NCI-H2081 treated with DMSO at 0.1 percent for 48 hours (cell line): ENCODE data around the gene COL4A2.

Experiments
- DNase-seq: peaks from one replicate; lab custom pipeline; 2025; lab: John Stamatoyannopoulos, UW

Gene COL4A2

GRCh38 chr13:110306960-110307766 is at the start of gene COL4A2, which contains the start of gene COL4A1:
Gene COL4A2 (plus strand): TSS chr13:110307284. CDS start chr13:110307904, 620 bp downstream.
Gene COL4A1 (minus strand): TSS chr13:110307157. CDS start chr13:110307027, 130 bp downstream.
- no peak for DNase-seq

GRCh38 chr13:110257408-110257807 is 49.7 kb upstream of the COL4A2 start:
- no peak for DNase-seq

- DNase-seq = no peak
Measured at GRCh38 chr13:110258876-110259631, 48.0 kb upstream of the COL4A2 start.

GRCh38 chr13:110259651-110260050 is 47.4 kb upstream of the COL4A2 start:
- DNase-seq = no peak

GRCh38 chr13:110261166-110262081 is 45.7 kb upstream of the COL4A2 start:
- no peak for DNase-seq

- no peak for DNase-seq
Measured at GRCh38 chr13:110262082-110262436, 45.0 kb upstream of the COL4A2 start.

- DNase-seq = no peak
Measured at GRCh38 chr13:110262508-110263291, 44.4 kb upstream of the COL4A2 start.

GRCh38 chr13:110263404-110263803 is 43.7 kb upstream of the COL4A2 start:
- DNase-seq = no peak

GRCh38 chr13:110263888-110264287 is 43.2 kb upstream of the COL4A2 start:
- DNase-seq = no peak

- DNase-seq = no peak
Measured at GRCh38 chr13:110264685-110265275, 42.3 kb upstream of the COL4A2 start.

GRCh38 chr13:110265341-110265681 is 41.8 kb upstream of the COL4A2 start:
- DNase-seq = no peak

GRCh38 chr13:110265682-110266430 is 41.2 kb upstream of the COL4A2 start:
- no peak for DNase-seq

- no peak for DNase-seq
Measured at GRCh38 chr13:110266431-110266809, 40.7 kb upstream of the COL4A2 start.

GRCh38 chr13:110266983-110267382 is 40.1 kb upstream of the COL4A2 start:
- no peak for DNase-seq

GRCh38 chr13:110268061-110268460 is 39.0 kb upstream of the COL4A2 start:
- DNase-seq = no peak

- no peak for DNase-seq
Measured at GRCh38 chr13:110268576-110269185, 38.4 kb upstream of the COL4A2 start.

- DNase-seq = no peak
Measured at GRCh38 chr13:110269509-110270185, 37.4 kb upstream of the COL4A2 start.

- no peak for DNase-seq
Measured at GRCh38 chr13:110270507-110270906, 36.6 kb upstream of the COL4A2 start.

GRCh38 chr13:110271313-110271712 is 35.8 kb upstream of the COL4A2 start:
- no peak for DNase-seq
